Testis (tissue), 3 donors: ENCODE data around the gene TCERG1L. TPM values are rescaled to one million over a fixed set of nuclear protein-coding genes. Genes with fewer than 3 reads are reported as not detected.
"Not testable (repeated sequence)": the region's sequence is repeated elsewhere in the genome, so short reads cannot be mapped to it uniquely, and the experiment has no call there.

Experiments used
- DNase-seq: peaks from one replicate; pipeline ENCODE4 v3.0.0-alpha.2; 2019
- H3K27ac ChIP-seq, 2 donors: fragments of 200-600 bp; sonication (generic); one replicate each; pipeline ENCODE4 v1.5.1; 2019
- H3K27me3 ChIP-seq: fragments of 200-600 bp; sonication (generic); one replicate; pipeline ENCODE4 v1.5.1; 2019
- H3K36me3 ChIP-seq: fragments of 200-600 bp; sonication (generic); one replicate; pipeline ENCODE4 v1.5.1; 2017; ENCODE audit warnings: low read depth; ENCODE audit errors: missing control alignments
- H3K4me1 ChIP-seq: fragments of 200-600 bp; sonication (generic); one replicate; pipeline ENCODE4 v1.5.1; 2019
- H3K4me3 ChIP-seq, 2 donors: fragments of 200-600 bp; sonication (generic); one replicate each; pipeline ENCODE4 v1.5.1; 2017 to 2019
- H3K9me3 ChIP-seq: fragments of 200-600 bp; sonication (generic); one replicate; pipeline ENCODE4 v1.5.1; 2017
- CTCF ChIP-seq, 3 experiments: fragments of 450-650 bp in 2 of 3; fragments of 200-600 bp in 1 of 3; sonication (generic) in 1 of 3; IDR thresholded peaks; one replicate each; pipeline ENCODE4 v1.5.1; 2016 to 2019; ENCODE audit warnings: antibody characterized with exemption in 3 of 3, mild to moderate bottlenecking in 2 of 3, moderate library complexity in 1 of 3
- POLR2A ChIP-seq: fragments of 450-650 bp; IDR thresholded peaks from one replicate; pipeline ENCODE4 v1.6.1; 2017; ENCODE audit warnings: antibody characterized with exemption, mild to moderate bottlenecking, moderate library complexity
- WGBS, 2 donors: methylation state at CpG; one replicate each; pipeline ENCODE4 v1.1.5; 2018; 5-methylcytosine and 5-hydroxymethylcytosine counted together
- intact Hi-C: fragments of 100-400 bp; cut with DNase I; formaldehyde crosslinking; loops from one replicate; pipeline ENCODE4 v1.15.1; 2023; ENCODE audit warnings: low total_unique reads
- polyA plus RNA-seq: library from polyadenylated mRNA; stranded (reverse); fragments of 350-450 nt; fragmentation: Illumina TruSeq; extraction: RNeasy Lipid Tissue Mini Kit (QIAGEN cat#74804); gene quantifications from one replicate; pipeline ENCODE4 v1.2.3, GENCODE V29; 2014; ENCODE audit warnings: low read depth, low replicate concordance; ENCODE audit not compliant: insufficient read depth
- total RNA-seq, 2 donors: library from RNA; depleted of rRNA; stranded (reverse); fragments of >200 nt; gene quantifications; one replicate each; pipeline ENCODE4 v1.2.3, GENCODE V29; 2016

Gene TCERG1L
- total and polyA plus RNA-seq, 3 donors from 2014 or later = 3.0 to 8.3 (median 7.7) TPM

DNA sequence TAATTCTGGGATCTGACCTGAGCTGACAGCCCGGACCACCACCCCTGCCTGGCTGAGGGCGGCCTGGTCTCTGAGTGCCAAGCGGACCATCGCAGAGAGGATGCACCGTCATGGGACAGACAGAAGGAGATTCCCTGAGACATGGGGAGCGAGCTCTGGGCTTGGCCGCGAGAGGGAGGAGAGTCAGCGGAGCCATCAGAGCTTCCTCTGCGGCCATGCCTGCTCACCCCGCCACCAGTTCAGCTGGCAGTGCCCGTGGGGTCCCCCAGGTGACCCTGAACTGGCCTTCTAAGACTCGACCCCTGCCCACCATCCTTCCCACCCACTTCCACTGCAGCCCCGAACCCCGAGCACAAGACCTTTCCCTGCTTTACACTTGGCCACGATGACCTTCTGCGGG lies 152.8 kb downstream of the TCERG1L start:
- H3K4me3 ChIP-seq = no peak overlapping the region
- WGBS, 2 donors = 89 to 91% methylated on average over 7 to 17 of the region's 17 CpGs
- H3K4me1 ChIP-seq = no peaks in the 10 kb centered on the region
- TF ChIP-seq POLR2A = no peak
- no peak for TF ChIP-seq CTCF (IDR thresholded peaks at IDR 0.05)
- H3K27ac ChIP-seq = no peak overlapping the region
- intact Hi-C loops = no loop called here
- H3K9me3 ChIP-seq = no peaks in the 10 kb centered on the region
- no peaks in the 10 kb centered on the region for H3K36me3 ChIP-seq
- DNase-seq = no peak
- no peaks in the 10 kb centered on the region for H3K27me3 ChIP-seq

DNA sequence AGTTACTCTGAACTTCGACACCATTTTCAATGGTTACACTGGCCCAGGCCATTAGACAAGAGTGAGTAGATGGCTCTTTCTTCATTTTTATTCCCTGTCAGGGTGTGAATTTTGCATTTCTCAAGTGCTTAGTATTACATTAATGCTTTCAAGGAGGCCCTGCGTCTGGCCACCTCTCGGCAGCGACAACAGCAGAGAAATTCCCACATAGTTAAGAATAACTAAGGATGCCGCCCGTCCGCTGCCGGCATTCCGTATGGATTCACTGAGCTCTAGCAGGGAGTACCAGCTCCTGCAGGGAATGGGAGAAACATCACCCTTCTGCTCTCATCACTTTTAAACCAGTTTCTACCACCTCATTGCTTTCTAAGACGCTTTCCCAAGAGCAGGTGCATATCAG lies 153.6 kb downstream of the TCERG1L start:
- H3K36me3 ChIP-seq = no peaks in the 10 kb centered on the region
- WGBS, 2 donors = 90 to 95% methylated on average over 10 of the region's 10 CpGs
- no peaks in the 10 kb centered on the region for H3K4me1 ChIP-seq
- H3K27ac ChIP-seq = no peak overlapping the region
- intact Hi-C loops = no loop called here
- DNase-seq = no peak
- H3K27me3 ChIP-seq = no peaks in the 10 kb centered on the region
- no peak for TF ChIP-seq CTCF (IDR thresholded peaks at IDR 0.05)
- H3K9me3 ChIP-seq = no peaks in the 10 kb centered on the region
- H3K4me3 ChIP-seq = no peak overlapping the region

DNA sequence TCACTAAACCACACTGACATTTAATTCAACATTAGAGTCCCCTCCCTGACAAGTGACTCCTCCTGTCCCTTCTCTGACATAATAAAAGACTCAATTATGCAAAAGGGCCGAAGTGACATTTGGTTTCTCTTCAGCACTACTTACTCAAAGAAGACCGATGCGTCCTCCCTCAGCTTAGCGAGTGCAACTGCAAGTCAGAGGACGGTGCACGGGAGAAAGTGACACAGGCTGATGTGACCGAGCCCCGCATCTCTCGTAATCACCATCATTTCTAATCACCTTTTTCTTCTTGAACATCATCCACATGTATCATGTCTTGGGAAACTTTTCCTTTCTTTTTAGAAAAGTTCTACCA lies 155.7 kb downstream of the TCERG1L start:
- H3K4me1 ChIP-seq = no peaks in the 10 kb centered on the region
- DNase-seq = no peak
- no peak for TF ChIP-seq POLR2A
- no peak for TF ChIP-seq CTCF (IDR thresholded peaks at IDR 0.05)
- no peaks in the 10 kb centered on the region for H3K36me3 ChIP-seq
- WGBS, 2 donors = 70 to 87% methylated on average over 9 of the region's 9 CpGs
- intact Hi-C loops = no loop called here
- no peak overlapping the region for H3K27ac ChIP-seq
- H3K9me3 ChIP-seq = no peaks in the 10 kb centered on the region
- no peaks in the 10 kb centered on the region for H3K27me3 ChIP-seq
- H3K4me3 ChIP-seq = no peak overlapping the region

- Histone ChIP-seq H3K4me3 (no peak overlapping the region), H3K27ac (no peak overlapping the region), H3K27me3 (no peaks in the 10 kb centered on the region), H3K36me3 (no peaks in the 10 kb centered on the region), H3K9me3 (no peaks in the 10 kb centered on the region), H3K4me1 (no peaks in the 10 kb centered on the region)
- intact Hi-C loops = no loop called here
- no peak for TF ChIP-seq POLR2A
- no peak for TF ChIP-seq CTCF (IDR thresholded peaks at IDR 0.05)
- 87 to 89% methylated on average over 7 to 18 of the region's 18 CpGs for WGBS, 2 donors
- no peak for DNase-seq
These were observed 156.2 kb downstream of the TCERG1L start for GRCh38 chr10:131155218-131155875.

- Histone ChIP-seq H3K36me3 (no peaks in the 10 kb centered on the region), H3K4me1 (no peaks in the 10 kb centered on the region), H3K27ac (no peak overlapping the region), H3K4me3 (no peak overlapping the region), H3K27me3 (no peaks in the 10 kb centered on the region), H3K9me3 (no peaks in the 10 kb centered on the region)
- no peak for DNase-seq
- WGBS, 2 donors = 85 to 89% methylated on average over 11 to 17 of the region's 17 CpGs
- intact Hi-C loops = no loop called here
- TF ChIP-seq CTCF (IDR thresholded peaks at IDR 0.05) (no peak), POLR2A (no peak)
These were observed 157.1 kb downstream of the TCERG1L start for GRCh38 chr10:131154306-131155025.

- H3K27ac ChIP-seq, intact Hi-C loops, H3K4me3 ChIP-seq, H3K4me1 ChIP-seq, H3K27me3 ChIP-seq, H3K36me3 ChIP-seq, DNase-seq, H3K9me3 ChIP-seq: not testable (repeated sequence)
These were observed 159.1 kb downstream of the TCERG1L start for GRCh38 chr10:131152456-131152855.
